ENCODE data around the gene SUN1.

Gene SUN1

DNA sequence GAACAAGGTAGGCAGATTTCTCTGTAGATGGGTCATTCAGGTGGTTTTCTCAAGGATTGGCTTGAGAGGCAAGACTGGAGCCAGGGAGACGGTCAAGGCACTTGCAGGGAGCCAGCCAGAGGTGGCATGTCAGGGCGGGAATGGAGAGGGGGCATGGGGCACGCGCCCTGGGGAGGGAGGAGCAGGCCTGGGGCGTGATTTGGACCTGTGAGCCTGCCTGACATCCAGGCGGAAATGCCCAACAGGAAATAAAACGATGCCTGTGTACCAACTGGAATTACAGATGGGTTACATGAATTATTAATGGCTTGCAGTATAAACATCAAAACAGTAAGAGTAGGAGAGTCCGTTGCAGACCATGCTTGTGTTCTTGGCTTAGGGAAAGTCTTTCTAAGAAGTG lies 8.6 kb upstream of the SUN1 start:
- no peak for TF ChIP-seq CTCF (IDR thresholded peaks at IDR 0.05; ENCODE audit: low read depth, low read length)
- H3K4me3 ChIP-seq (ENCODE audit: low read depth, low read length) = no peak overlapping the region

DNA sequence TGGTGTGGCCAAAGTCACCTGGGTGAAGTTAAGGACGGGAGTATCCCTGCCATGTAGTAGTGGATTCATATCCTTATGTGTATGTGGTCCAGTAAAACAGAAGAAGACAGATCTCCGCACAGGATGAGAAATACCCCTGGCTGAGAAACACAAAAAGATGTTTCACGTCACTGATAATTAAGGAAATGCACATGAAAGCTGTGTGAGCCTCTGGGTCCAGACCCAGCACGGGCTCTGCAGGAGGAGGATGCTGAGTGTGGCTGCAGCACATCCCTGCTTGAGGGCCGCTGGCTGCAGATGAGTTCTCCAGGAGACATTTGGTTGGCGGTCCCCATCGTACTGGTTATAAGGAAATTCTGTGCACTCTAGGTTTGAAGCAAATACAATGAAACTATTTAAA lies 8.2 kb upstream of the SUN1 start:
- TF ChIP-seq CTCF (IDR thresholded peaks at IDR 0.05; ENCODE audit: low read depth, low read length) = no peak
- no peak overlapping the region for H3K4me3 ChIP-seq (ENCODE audit: low read depth, low read length)

DNA sequence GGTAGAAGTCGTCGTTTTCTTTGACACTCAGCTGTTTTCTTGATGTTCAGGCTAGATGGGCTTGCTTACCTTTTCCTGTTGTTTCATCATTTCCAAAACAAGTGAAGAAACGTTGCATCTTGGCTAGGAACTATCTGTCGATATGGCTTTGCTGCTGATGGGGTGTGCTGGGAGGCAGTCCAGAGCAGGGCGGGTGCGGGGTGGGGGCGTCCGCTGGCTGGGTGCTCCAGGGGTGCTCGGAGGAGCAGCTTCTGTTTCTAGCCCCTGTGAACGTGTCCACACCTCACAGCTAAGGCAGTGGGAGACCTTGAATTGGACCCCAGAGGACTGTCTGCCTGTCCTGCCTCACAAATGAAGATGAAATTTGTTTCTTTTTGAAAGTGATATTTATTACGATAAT lies 7.6 kb upstream of the SUN1 start:
- TF ChIP-seq CTCF (IDR thresholded peaks at IDR 0.05; ENCODE audit: low read depth, low read length) = no peak
- no peak overlapping the region for H3K4me3 ChIP-seq (ENCODE audit: low read depth, low read length)

DNA sequence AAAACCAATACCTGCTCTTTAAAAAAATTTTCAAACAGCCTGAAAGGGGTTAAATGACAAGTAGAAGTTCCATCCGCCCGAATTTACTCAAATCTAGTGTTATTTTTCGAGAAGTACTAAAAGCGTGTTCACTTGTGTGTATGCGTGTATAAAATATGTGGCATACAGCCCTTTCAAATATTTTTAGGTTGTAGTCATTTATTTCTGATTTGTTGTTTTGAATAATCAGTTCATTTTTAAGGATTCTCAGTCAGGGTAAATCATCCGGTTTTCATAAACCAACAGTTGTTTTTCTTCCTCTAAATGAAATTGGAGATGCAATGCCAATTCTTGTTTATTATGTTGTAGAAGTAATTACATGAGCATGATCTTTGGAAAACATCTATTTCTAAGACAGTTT lies 6.9 kb upstream of the SUN1 start:
- no peak for TF ChIP-seq CTCF (IDR thresholded peaks at IDR 0.05; ENCODE audit: low read depth, low read length)
- H3K4me3 ChIP-seq (ENCODE audit: low read depth, low read length) = no peak overlapping the region

GRCh38 chr7:826230-826917 lies 5.9 kb upstream of the SUN1 start:
- no peak overlapping the region for H3K4me3 ChIP-seq (ENCODE audit: low read depth, low read length)
- TF ChIP-seq CTCF (IDR thresholded peaks at IDR 0.05; ENCODE audit: low read depth, low read length) = no peak

GRCh38 chr7:828793-829561 lies 3.3 kb upstream of the SUN1 start:
- H3K4me3 ChIP-seq (ENCODE audit: low read depth, low read length) = no peak overlapping the region
- no peak for TF ChIP-seq CTCF (IDR thresholded peaks at IDR 0.05; ENCODE audit: low read depth, low read length)

- H3K4me3 ChIP-seq (ENCODE audit: low read depth, low read length) = no peak overlapping the region
- no peak for TF ChIP-seq CTCF (IDR thresholded peaks at IDR 0.05; ENCODE audit: low read depth, low read length)
These were observed 2.2 kb upstream of the SUN1 start for GRCh38 chr7:830069-830468.

Measured in WI38 (cell line).